ENCODE measurements around the gene IL22RA2. TPM values are rescaled to one million over a fixed set of nuclear protein-coding genes. Genes with fewer than 3 reads are reported as not detected.

The IL22RA2 gene
- total RNA-seq, 3 donors from 2014 or later, result not detected

- peaks cover 8% of the 10 kb centered on the region for H3K9me3 Mint-ChIP-seq
- no peaks in the 10 kb centered on the region for H3K36me3 Mint-ChIP-seq (ENCODE audit: insufficient read depth)
- peaks cover 29% of the 10 kb centered on the region for H3K4me1 Mint-ChIP-seq (ENCODE audit: low read depth)
These were observed 7.0 kb downstream of the IL22RA2 start for GRCh38 chr6:137166247-137167098.

DNA sequence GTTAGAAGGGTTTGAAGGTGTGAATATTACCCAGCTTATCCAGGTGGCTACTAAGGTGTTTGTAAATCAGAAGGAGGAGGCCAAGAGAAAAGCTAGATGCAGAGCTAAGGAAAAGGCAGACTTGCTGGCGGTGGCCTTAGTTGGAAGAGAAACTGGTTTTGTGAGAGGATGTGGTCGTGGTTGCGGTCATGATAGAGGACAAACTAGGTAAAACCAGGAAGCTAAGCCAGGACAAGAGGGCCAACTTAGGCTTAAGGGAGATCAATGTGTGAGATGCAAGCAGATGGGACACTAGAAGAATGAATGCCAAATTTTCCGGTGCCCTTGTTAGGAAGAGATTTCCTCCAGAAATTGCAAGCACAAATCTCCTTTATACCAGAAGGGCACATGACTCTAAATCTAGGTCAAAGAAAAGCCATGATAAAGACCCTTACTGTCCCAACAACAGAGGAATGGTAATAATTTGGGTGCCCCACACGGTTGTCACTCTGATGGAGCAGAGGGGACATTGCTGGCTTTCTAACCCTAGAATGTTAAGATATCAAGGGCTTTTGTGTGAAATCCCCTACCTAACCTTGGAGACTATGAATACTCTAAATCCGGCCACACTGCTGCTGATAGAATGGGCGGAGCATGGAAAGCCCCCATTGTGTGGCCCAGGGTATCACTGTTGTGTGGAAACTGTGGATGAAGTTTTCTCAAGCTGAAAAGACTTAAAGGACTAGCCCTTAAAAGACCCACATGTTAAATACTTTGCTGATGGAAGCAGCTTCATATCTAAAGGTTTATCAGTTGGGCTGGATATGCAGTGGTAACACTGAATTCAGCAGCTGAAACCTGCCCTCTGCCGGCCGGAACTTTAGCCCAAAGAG, 7.8 kb downstream of the IL22RA2 start:
- DNase-seq (peak; percentile 10), ATAC-seq (peak in 1 of 2 donors; percentile 30)
- peaks cover 6% of the 10 kb centered on the region for H3K27me3 Mint-ChIP-seq (ENCODE audit: low read depth)
- H3K36me3 Mint-ChIP-seq (ENCODE audit: insufficient read depth), result no peaks in the 10 kb centered on the region
- peaks cover 8% of the 10 kb centered on the region for H3K9me3 Mint-ChIP-seq
- no peak overlapping the region for H3K4me3 Mint-ChIP-seq
- peaks cover 25% of the 10 kb centered on the region for H3K4me1 Mint-ChIP-seq (ENCODE audit: low read depth)

More at GRCh38 chr6:137166247-137167098, 7.0 kb downstream of the IL22RA2 start:
- peaks cover 4% of the 10 kb centered on the region for H3K27me3 Mint-ChIP-seq (ENCODE audit: low read depth)
- no peak overlapping the region for H3K4me3 Mint-ChIP-seq
- ATAC-seq (no peak), DNase-seq (no peak)

DNA sequence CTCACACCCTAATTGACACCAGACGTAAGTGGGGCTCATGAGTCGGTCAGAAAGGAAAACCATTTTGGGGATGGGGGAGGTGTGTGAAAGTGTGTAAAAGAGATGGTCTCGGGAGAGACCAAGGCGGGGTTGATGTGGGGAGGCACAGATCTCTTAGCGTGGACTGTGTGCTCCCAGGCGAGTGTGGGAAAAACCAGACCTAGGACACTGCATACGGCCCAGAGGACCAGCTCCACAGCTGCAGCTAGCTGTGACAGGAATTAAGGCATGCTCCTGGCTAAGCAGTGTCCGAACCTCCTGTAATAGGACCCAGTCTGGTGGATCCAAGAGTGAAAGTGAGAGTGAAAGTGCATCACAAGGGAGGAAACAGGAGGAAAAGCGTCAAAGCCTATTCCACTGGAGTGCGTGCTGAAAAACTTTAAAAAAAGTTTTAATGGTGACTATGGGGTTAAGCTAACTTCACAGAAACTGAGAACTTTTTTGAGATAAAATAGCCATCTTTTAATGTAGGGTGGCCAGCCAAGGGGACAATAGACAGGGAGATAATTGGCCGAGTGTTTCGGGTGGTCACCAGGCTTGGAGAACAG, 9.6 kb downstream of the IL22RA2 start:
- peaks cover 8% of the 10 kb centered on the region for H3K9me3 Mint-ChIP-seq
- H3K27me3 Mint-ChIP-seq (ENCODE audit: low read depth), result peaks cover 10% of the 10 kb centered on the region
- H3K36me3 Mint-ChIP-seq (ENCODE audit: insufficient read depth), result no peaks in the 10 kb centered on the region
- H3K4me1 Mint-ChIP-seq (ENCODE audit: low read depth), result peaks cover 23% of the 10 kb centered on the region
- ATAC-seq (no peak), DNase-seq (no peak)
- no peak overlapping the region for H3K4me3 Mint-ChIP-seq

DNA sequence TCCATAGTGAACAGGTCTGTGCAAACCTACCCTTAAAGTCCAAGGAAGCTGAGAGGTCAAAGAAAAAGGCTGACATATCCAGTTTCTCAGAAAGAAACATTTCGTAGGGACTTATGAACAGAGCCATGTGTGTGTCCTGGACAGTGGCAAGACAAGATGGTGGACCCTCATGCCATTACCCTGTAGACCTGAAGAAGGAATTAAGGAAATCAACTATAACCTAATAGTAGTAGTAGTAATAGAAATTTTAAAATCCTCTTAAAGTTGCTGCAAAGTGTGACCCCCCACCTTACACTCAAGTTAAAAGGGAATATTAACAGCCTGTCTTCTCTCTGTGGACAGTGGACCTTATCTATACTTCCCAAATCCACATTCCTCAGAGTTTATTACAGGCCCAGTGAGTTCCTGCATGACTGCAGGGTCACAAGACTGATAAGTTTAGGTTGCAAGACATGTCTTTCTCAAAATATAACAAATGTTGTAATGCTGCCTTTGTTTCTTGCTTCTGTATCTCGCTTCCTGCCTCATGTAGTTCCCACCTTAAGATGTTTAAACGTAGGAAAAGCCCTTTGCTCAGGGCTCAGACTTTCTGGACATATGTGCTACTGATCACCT, 10.6 kb downstream of the IL22RA2 start:
- H3K9me3 Mint-ChIP-seq, result peaks cover 8% of the 10 kb centered on the region
- DNase-seq (no peak), ATAC-seq (no peak)
- H3K36me3 Mint-ChIP-seq (ENCODE audit: insufficient read depth), result no peaks in the 10 kb centered on the region
- no peak overlapping the region for H3K4me3 Mint-ChIP-seq
- peaks cover 20% of the 10 kb centered on the region for H3K4me1 Mint-ChIP-seq (ENCODE audit: low read depth)
- H3K27me3 Mint-ChIP-seq (ENCODE audit: low read depth), result peaks cover 10% of the 10 kb centered on the region

- ATAC-seq (no peak), DNase-seq (no peak)
- Mint-ChIP-seq H3K4me3 (no peak overlapping the region), H3K4me1 (ENCODE audit: low read depth) (peaks cover 20% of the 10 kb centered on the region), H3K27me3 (ENCODE audit: low read depth) (peaks cover 10% of the 10 kb centered on the region), H3K36me3 (ENCODE audit: insufficient read depth) (no peaks in the 10 kb centered on the region), H3K9me3 (peaks cover 8% of the 10 kb centered on the region)
These were observed 11.5 kb downstream of the IL22RA2 start for GRCh38 chr6:137161949-137162348.

- DNase-seq (no peak), ATAC-seq (no peak)
- Mint-ChIP-seq H3K4me3 (no peak overlapping the region), H3K4me1 (ENCODE audit: low read depth) (peaks cover 24% of the 10 kb centered on the region), H3K36me3 (ENCODE audit: insufficient read depth) (no peaks in the 10 kb centered on the region), H3K27me3 (ENCODE audit: low read depth) (peaks cover 13% of the 10 kb centered on the region), H3K9me3 (peaks cover 8% of the 10 kb centered on the region)
These were observed 12.7 kb downstream of the IL22RA2 start for GRCh38 chr6:137160763-137161162.

GRCh38 chr6:137159912-137160311, 13.5 kb downstream of the IL22RA2 start:
- DNase-seq (no peak), ATAC-seq (no peak)
- peaks cover 13% of the 10 kb centered on the region for H3K27me3 Mint-ChIP-seq (ENCODE audit: low read depth)
- no peak overlapping the region for H3K4me3 Mint-ChIP-seq
- peaks cover 19% of the 10 kb centered on the region for H3K4me1 Mint-ChIP-seq (ENCODE audit: low read depth)
- H3K9me3 Mint-ChIP-seq, result peaks cover 8% of the 10 kb centered on the region
- no peaks in the 10 kb centered on the region for H3K36me3 Mint-ChIP-seq (ENCODE audit: insufficient read depth)

DNA sequence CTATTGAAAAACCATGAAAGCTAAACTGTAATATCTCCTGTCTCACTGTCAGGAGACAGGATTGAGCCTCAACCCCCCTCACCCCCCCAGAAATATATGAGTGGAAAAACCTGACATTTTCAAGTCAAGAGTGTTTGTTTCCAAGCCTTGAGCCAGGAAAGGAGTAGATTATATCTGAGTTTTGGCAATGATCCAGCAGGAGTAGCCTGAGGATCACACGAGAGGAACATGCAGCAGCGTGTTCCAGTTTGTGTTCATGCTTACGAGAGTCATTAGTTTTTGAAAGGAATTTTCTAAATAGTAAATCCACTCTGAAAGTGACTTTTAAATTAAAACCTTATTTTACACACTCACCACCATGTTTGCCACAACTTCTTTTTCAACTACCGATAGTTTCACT, 15.8 kb downstream of the IL22RA2 start:
- Mint-ChIP-seq H3K36me3 (ENCODE audit: insufficient read depth) (no peaks in the 10 kb centered on the region), H3K4me3 (no peak overlapping the region), H3K27me3 (ENCODE audit: low read depth) (peaks cover 9% of the 10 kb centered on the region), H3K9me3 (no peaks in the 10 kb centered on the region), H3K4me1 (ENCODE audit: low read depth) (peaks cover 14% of the 10 kb centered on the region)
- DNase-seq (no peak), ATAC-seq (no peak)

DNA sequence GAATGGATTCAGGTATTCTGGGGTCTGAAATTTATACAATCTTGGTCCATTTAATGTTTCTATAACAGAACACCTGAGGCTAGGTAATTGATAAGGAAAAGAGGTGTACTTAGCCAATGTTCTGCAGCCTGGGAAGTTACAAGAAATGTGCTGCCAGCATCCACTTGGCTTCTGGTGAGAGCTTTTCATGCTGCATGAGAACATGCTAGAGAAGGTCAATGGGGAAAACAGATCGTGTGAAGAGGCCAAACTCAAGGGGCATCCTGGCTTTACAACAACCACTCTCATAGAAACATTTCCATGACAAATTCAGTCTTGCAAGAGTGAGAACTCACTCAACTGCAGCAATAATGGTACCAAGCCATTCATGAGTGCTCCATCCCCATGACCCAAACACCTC, 16.8 kb downstream of the IL22RA2 start:
- Mint-ChIP-seq H3K27me3 (ENCODE audit: low read depth) (peaks cover 9% of the 10 kb centered on the region), H3K36me3 (ENCODE audit: insufficient read depth) (no peaks in the 10 kb centered on the region), H3K9me3 (no peaks in the 10 kb centered on the region), H3K4me3 (no peak overlapping the region), H3K4me1 (ENCODE audit: low read depth) (peaks cover 14% of the 10 kb centered on the region)
- ATAC-seq (no peak), DNase-seq (no peak)

GRCh38 chr6:137155830-137156229, 17.6 kb downstream of the IL22RA2 start:
- Mint-ChIP-seq H3K9me3 (peaks cover 7% of the 10 kb centered on the region), H3K27me3 (ENCODE audit: low read depth) (peaks cover 7% of the 10 kb centered on the region), H3K36me3 (ENCODE audit: insufficient read depth) (no peaks in the 10 kb centered on the region), H3K4me1 (ENCODE audit: low read depth) (peaks cover 14% of the 10 kb centered on the region), H3K4me3 (peak overlapping the region; percentile 27)
- ATAC-seq (peak; percentile 90 to 92), DNase-seq (no peak)

GRCh38 chr6:137150072-137150471, 23.4 kb downstream of the IL22RA2 start:
- no peaks in the 10 kb centered on the region for H3K27me3 Mint-ChIP-seq (ENCODE audit: low read depth)
- no peaks in the 10 kb centered on the region for H3K4me1 Mint-ChIP-seq (ENCODE audit: low read depth)
- ATAC-seq, result no peak
- no peak overlapping the region for H3K4me3 Mint-ChIP-seq
- no peak for DNase-seq
- H3K36me3 Mint-ChIP-seq (ENCODE audit: insufficient read depth), result no peaks in the 10 kb centered on the region
- H3K9me3 Mint-ChIP-seq, result peaks cover 7% of the 10 kb centered on the region

GRCh38 chr6:137149035-137149393, 24.4 kb downstream of the IL22RA2 start:
- Mint-ChIP-seq H3K36me3 (ENCODE audit: insufficient read depth) (no peaks in the 10 kb centered on the region), H3K4me1 (ENCODE audit: low read depth) (no peaks in the 10 kb centered on the region), H3K9me3 (peaks cover 7% of the 10 kb centered on the region), H3K4me3 (no peak overlapping the region), H3K27me3 (ENCODE audit: low read depth) (no peaks in the 10 kb centered on the region)
- ATAC-seq (no peak), DNase-seq (no peak)

- no peaks in the 10 kb centered on the region for H3K4me1 Mint-ChIP-seq (ENCODE audit: low read depth)
- ATAC-seq (no peak), DNase-seq (no peak)
- no peaks in the 10 kb centered on the region for H3K36me3 Mint-ChIP-seq (ENCODE audit: insufficient read depth)
- no peak overlapping the region for H3K4me3 Mint-ChIP-seq
- H3K9me3 Mint-ChIP-seq, result peaks cover 7% of the 10 kb centered on the region
- no peaks in the 10 kb centered on the region for H3K27me3 Mint-ChIP-seq (ENCODE audit: low read depth)
These were observed 25.0 kb downstream of the IL22RA2 start for GRCh38 chr6:137148306-137149034.

All from activated T-cell treated with anti-CD3 and anti-CD28 coated beads, Interleukin-2, amount 50 U/mL, for 4 hours (primary cell).